Measurements from ENCODE around the gene NOSTRIN.
"Not testable (repeated sequence)": the region's sequence is repeated elsewhere in the genome, so short reads cannot be mapped to it uniquely, and the experiment has no call there.

NOSTRIN gene

DNA sequence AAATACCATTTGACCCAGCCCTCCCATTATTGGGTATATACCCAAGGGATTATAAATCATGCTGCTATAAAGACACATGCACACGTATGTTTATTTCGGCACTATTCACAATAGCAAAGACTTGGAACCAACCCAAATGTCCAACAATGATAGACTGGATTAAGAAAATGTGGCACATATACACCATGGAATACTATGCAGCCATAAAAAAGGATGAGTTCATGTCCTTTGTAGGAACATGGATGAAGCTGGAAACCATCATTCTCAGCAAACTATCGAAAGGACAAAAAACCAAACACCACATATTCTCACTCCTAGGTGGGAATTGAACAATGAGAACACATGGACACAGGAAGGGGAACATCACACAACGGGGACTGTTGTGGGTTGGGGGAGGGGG lies 68.4 kb downstream of the NOSTRIN start:
- not testable (repeated sequence) for DNase-seq (ENCODE audit: extremely low read depth in 1 of 2, low read depth in 1 of 2)

- no peak for DNase-seq (ENCODE audit: extremely low read depth in 1 of 2, low read depth in 1 of 2)
Observed at GRCh38 chr2:168874368-168875054, 72.1 kb downstream of the NOSTRIN start.

DNA sequence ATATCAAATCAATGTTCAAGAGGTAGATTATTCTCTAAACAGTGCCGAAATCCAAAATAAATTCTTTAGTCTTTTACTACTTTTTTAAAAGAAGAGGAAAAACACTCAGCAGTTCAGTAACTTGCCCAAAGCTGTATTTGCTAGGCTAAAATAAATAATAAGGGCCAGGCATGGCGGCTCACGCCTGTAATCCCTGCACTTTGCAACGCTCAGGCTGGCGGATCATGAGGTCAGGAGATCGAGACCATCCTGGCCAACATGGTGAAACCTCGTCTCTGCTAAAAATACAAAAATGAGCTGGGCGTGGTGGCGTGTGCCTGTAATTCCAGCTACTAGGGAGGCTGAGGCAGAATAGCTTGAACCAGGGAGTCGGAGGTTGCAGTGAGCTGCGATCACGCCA lies 79.7 kb downstream of the NOSTRIN start:
- not testable (repeated sequence) for DNase-seq (ENCODE audit: extremely low read depth in 1 of 2, low read depth in 1 of 2)

DNA sequence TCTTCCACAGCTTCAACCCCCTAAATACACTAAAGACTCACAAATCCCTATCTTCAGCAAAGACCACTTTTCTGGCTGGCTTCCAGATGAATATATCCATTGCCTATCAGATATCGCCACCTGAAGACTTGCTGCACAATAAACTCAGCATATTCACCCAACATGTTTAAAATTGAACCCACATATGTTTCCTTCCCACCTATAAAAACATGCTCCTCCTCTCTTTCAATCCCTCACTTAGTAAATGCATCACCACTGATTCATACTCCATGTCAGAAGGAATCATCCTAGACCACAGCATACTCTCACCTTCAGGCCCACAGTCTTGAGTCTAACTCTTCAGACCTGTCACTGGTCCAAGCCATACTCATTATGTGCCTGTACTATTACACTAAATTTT lies 82.5 kb downstream of the NOSTRIN start:
- no peak for DNase-seq (ENCODE audit: extremely low read depth in 1 of 2, low read depth in 1 of 2)

DNA sequence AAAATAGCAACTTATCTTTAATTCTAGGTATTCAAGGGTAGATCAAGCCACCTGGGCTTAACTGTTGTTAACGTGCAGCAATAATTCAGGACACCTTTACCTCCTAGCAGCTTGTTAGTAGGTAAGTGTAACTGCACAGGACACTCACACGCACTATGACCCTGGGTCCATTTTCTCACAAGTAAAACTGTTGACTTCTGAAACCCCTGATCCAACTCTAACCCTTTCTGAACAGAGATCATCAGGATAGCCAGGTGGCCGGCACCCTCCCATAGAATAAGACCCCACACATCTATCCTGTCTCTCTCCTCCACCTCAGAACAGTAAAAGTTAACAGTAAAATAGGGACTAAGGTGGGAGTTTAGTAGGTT lies 87.2 kb downstream of the NOSTRIN start:
- no peak for DNase-seq (ENCODE audit: extremely low read depth in 1 of 2, low read depth in 1 of 2)

- peak; percentile 68 to 86 for DNase-seq (ENCODE audit: extremely low read depth in 1 of 2, low read depth in 1 of 2)
Observed at GRCh38 chr2:168890006-168890782, 87.8 kb downstream of the NOSTRIN start, which contains the start of gene SPC25. Gene SPC25 (minus strand): TSS chr2:168890430. CDS start chr2:168889519, 911 bp downstream.

DNA sequence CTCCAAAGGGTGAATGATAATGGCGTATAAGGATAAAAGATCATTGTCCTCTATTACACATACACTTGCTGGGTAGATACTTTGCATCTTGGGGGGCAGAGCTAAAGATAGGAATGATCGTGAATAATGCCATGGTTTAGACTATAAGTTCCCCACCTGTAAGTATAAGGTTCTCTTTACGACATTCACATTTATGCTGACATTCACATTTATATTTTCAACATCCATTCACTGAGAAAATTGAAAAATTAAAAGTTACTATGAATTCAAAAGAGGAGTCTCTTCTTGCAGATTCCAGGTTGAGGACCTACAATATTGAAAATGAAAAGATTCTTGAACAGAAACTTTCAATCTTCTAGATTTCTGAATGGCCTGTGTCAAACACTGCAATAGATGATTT lies 89.9 kb downstream of the NOSTRIN start:
- DNase-seq (ENCODE audit: extremely low read depth in 1 of 2, low read depth in 1 of 2) = no peak

DNA sequence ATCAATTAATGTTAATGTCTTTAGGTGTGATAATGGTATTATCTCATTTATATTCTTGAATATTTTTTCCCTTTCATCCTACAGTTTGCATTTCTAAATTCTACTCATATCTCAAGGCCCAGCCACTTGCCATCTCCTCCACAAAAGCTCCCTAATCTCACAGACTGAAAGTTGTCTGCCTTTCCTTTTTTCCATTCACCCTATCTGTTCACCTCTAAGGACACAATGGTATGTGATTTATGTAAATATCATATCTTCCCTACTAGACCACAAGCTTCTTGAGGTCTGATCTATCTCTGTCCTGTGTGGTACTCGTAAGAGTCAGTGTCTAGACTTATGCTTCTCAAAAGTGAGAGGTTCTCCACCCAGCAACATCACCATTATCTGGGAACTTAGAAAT lies 91.7 kb downstream of the NOSTRIN start:
- DNase-seq (ENCODE audit: extremely low read depth in 1 of 2, low read depth in 1 of 2) = no peak

DNA sequence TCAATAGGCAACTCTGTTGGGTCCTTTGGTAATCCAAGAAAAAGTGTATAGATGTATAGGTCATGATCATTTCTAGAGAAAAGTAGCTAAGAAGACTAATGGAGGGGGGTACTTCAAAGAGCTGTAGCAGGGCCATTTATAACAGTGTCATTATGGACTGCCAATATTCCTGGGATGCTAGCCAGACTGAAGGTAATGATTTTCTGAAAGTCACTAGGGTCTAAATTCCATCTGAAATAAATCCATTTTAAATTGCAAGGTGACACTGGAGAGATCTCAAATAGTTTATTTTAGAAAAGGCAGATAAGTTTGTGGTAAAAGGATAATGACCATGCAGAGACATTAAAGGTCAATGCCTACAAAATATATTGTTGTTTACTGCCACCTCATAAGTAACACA lies 92.3 kb downstream of the NOSTRIN start:
- DNase-seq (ENCODE audit: extremely low read depth in 1 of 2, low read depth in 1 of 2) = no peak

- no peak for DNase-seq (ENCODE audit: extremely low read depth in 1 of 2, low read depth in 1 of 2)
Observed at GRCh38 chr2:168895771-168896170, 93.3 kb downstream of the NOSTRIN start.

DNA sequence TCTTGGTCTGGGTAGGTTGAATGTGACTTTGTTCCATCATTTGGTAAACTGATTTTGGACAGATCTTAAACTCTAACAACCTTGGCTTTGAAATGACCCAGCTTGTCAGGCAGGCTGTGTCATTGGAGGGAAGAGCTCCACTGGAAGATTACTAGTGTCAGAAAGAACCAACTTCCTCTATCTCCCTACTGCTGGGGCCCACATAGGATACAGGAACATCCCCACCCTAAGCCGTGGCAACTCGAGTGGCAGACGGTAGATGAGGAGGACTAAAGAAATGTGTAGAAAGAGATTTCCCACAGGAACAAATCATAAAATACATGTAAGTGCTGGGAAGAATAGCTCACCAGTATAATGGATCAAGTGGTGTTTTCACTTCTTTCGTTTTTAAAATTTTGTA lies 94.3 kb downstream of the NOSTRIN start:
- DNase-seq (ENCODE audit: extremely low read depth in 1 of 2, low read depth in 1 of 2) = no peak

DNA sequence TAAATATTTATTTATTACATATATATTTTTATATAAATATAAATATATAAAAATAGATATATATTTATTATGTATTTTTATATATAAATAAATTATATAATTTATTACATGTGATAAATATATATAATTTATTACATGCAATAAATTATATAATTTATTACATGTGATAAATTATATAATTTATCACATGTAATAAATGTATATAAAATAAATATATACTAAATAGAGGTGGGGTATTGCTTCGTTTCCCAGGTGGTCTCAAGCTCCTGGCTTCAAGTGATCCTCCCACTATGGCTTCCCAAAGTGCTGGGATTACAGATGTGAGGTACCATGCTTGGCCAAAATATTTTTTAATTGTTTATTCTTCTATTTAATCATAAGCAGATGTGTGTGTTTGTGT lies 95.0 kb downstream of the NOSTRIN start:
- DNase-seq (ENCODE audit: extremely low read depth in 1 of 2, low read depth in 1 of 2) = no peak

DNA sequence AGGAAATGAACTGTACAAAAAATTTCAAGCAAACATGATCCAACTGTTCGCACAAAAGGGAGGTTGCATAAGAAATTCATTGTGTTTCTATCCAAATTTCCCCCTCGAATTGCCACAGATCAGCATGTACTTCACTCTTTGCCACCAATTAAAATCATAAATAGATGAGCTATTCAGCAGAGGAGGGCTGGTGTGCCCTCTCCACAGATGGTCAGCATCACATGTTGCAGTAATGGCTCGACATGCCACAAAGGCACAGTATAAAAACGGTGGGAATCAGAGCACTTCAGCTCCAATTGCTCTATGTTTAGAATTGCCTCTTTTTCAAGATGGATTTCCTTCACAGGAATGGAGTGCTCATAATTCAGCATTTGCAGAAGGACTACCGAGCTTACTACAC lies 98.6 kb downstream of the NOSTRIN start, which contains the start of gene G6PC2:
G6PC2 (plus strand) TSS at position 289 of the 400 bp plus-strand sequence; CDS start at position 330, 41 bp downstream.
- DNase-seq (ENCODE audit: extremely low read depth in 1 of 2, low read depth in 1 of 2) = no peak

DNA sequence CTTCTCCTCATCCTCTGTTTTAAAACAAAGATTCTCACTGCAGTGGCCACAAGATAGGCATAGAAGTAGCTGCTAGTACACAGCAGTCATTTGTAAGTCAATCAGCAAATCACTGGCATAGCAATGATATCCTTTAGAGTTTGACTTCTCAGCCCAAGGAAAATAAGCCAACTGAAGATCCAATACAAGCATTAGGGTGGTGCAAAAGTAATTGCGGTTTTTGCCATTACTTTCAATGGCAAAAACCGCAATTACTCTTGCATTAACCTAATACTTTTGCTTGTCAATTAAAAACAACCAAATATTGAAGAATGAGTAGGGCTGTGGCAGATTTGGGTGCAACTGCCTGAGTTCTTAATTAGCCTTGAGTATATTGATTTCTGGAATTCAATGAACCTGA lies 101.5 kb downstream of the NOSTRIN start:
- DNase-seq (ENCODE audit: extremely low read depth in 1 of 2, low read depth in 1 of 2) = no peak

- no peak for DNase-seq (ENCODE audit: extremely low read depth in 1 of 2, low read depth in 1 of 2)
Observed at GRCh38 chr2:168904358-168904757, 101.9 kb downstream of the NOSTRIN start.

- DNase-seq (ENCODE audit: extremely low read depth in 1 of 2, low read depth in 1 of 2) = no peak
Observed at GRCh38 chr2:168907940-168908662, 105.7 kb downstream of the NOSTRIN start.

- DNase-seq (ENCODE audit: extremely low read depth in 1 of 2, low read depth in 1 of 2) = no peak
Observed at GRCh38 chr2:168910330-168910729, 107.9 kb downstream of the NOSTRIN start.

GRCh38 chr2:168912466-168912865 lies 110.0 kb downstream of the NOSTRIN start:
- no peak for DNase-seq (ENCODE audit: extremely low read depth in 1 of 2, low read depth in 1 of 2)

GRCh38 chr2:168912901-168913369 lies 110.5 kb downstream of the NOSTRIN start:
- DNase-seq (ENCODE audit: extremely low read depth in 1 of 2, low read depth in 1 of 2) = no peak

DNA sequence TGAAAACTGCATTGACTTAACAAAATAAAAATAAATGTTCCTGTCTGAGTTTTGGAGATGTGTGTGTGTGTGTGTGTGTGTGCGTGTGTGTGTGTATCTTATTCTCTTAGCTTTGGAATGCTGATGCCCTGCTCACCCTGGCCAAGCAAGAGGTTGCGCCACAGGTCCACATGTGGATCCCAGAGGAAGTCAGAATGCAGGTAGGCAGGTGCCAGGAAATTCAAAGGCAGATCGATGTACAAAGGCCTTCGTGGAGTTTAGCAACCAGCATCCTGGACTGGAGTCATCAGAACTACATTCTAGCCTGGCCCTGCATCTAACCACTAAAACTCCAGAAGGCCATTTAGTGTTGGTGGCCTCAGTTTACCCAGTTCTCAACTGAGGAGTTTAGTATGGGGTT lies 111.1 kb downstream of the NOSTRIN start:
- no peak for DNase-seq (ENCODE audit: extremely low read depth in 1 of 2, low read depth in 1 of 2)

Measured in stimulated activated CD8-positive, alpha-beta memory T cell treated with anti-CD3 and anti-CD28 coated beads, Interleukin-7, amount 100 ng/mL, for 48 hours (primary cell).